ENCODE measurements around the gene ARL6IP5.

DNA sequence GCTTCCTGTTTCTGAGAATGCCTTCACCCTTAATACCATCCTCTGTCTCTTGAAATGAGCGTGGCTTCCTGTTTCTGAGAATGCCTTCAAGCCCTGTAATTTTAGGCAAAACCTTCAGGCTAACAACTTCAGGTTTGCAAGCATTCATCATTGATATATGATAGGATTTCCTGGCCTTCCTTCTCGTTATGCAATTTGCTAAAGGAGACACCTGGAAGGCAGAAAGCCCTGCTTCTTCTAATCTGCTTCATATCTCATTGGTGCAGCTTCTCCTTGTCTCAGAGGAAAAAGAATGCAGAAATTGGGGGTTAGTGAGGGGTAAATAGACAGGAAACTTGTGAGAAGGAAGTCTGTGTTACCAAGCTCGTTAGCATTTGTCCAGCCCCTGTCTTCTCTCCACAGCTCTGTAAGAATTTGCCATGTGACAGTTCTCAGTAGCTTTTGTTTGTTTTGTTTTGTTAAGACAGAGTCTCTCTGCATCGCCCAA is 7.3 kb downstream of the ARL6IP5 start:
- TF ChIP-seq CTCF (IDR thresholded peaks at IDR 0.05) (no peak), POLR2A (IDR thresholded peaks at IDR 0.05) (no peak)

All from adrenal gland (tissue), 5 donors.